ENCODE results near the gene VSTM2B.

The VSTM2B gene

GRCh38 chr19:29535214-29535831 is 9.5 kb downstream of the VSTM2B start:
- no peak for DNase-seq (ENCODE audit: low read depth)
- Histone ChIP-seq H3K4me3 (ENCODE audit: low read length) (no peak overlapping the region), H3K27me3 (replicated peaks; ENCODE audit: control insufficient read depth, insufficient read depth, low read length) (peaks cover 40% of the 10 kb centered on the region), H3K9ac (ENCODE audit: low read length) (no peak overlapping the region), H3K36me3 (ENCODE audit: control insufficient read depth, insufficient read depth, low read length, severe bottlenecking) (no peaks in the 10 kb centered on the region), H3K4me1 (ENCODE audit: control insufficient read depth, insufficient read depth, low read length) (no peaks in the 10 kb centered on the region), H3K9me3 (ENCODE audit: control insufficient read depth, low read length) (peaks cover 11% of the 10 kb centered on the region)

- H3K27me3 ChIP-seq (replicated peaks; ENCODE audit: control insufficient read depth, insufficient read depth, low read length): peaks cover 35% of the 10 kb centered on the region
- H3K36me3 ChIP-seq (ENCODE audit: control insufficient read depth, insufficient read depth, low read length, severe bottlenecking): no peaks in the 10 kb centered on the region
- H3K9me3 ChIP-seq (ENCODE audit: control insufficient read depth, low read length): peaks cover 11% of the 10 kb centered on the region
- no peak for DNase-seq (ENCODE audit: low read depth)
- H3K4me1 ChIP-seq (ENCODE audit: control insufficient read depth, insufficient read depth, low read length): no peaks in the 10 kb centered on the region
- no peak overlapping the region for H3K4me3 ChIP-seq (ENCODE audit: low read length)
- H3K9ac ChIP-seq (ENCODE audit: low read length): no peak overlapping the region
Measured at GRCh38 chr19:29535984-29536508, 10.3 kb downstream of the VSTM2B start.

GRCh38 chr19:29537181-29537580 is 11.4 kb downstream of the VSTM2B start:
- no peaks in the 10 kb centered on the region for H3K4me1 ChIP-seq (ENCODE audit: control insufficient read depth, insufficient read depth, low read length)
- H3K9me3 ChIP-seq (ENCODE audit: control insufficient read depth, low read length): peaks cover 17% of the 10 kb centered on the region
- H3K27me3 ChIP-seq (replicated peaks; ENCODE audit: control insufficient read depth, insufficient read depth, low read length): peaks cover 27% of the 10 kb centered on the region
- H3K9ac ChIP-seq (ENCODE audit: low read length): no peak overlapping the region
- no peaks in the 10 kb centered on the region for H3K36me3 ChIP-seq (ENCODE audit: control insufficient read depth, insufficient read depth, low read length, severe bottlenecking)
- no peak overlapping the region for H3K4me3 ChIP-seq (ENCODE audit: low read length)
- no peak for DNase-seq (ENCODE audit: low read depth)

GRCh38 chr19:29537601-29538000 is 11.8 kb downstream of the VSTM2B start:
- no peaks in the 10 kb centered on the region for H3K36me3 ChIP-seq (ENCODE audit: control insufficient read depth, insufficient read depth, low read length, severe bottlenecking)

DNA sequence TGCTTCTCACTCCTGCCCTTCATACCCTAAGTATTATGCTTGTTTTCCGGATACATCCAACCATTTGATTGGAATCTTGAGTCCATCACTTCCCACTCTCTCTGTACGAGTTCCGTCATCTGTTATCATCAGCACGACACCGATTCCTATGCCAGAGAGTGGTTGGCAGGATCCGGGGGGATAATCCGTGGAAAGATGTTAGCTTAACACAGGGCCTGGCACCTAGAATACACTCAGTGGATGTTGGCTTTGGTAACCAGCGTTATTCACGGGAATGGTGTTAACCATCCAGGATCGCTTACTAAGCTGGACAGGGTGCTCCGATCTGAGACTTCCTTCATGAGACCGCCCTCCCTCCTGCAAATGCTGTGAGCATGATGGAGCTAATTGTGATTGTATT is 12.4 kb downstream of the VSTM2B start:
- DNase-seq (ENCODE audit: low read depth): no peak
- H3K4me3 ChIP-seq (ENCODE audit: low read length): no peak overlapping the region
- H3K27me3 ChIP-seq (replicated peaks; ENCODE audit: control insufficient read depth, insufficient read depth, low read length): peaks cover 22% of the 10 kb centered on the region
- no peaks in the 10 kb centered on the region for H3K4me1 ChIP-seq (ENCODE audit: control insufficient read depth, insufficient read depth, low read length)
- no peak overlapping the region for H3K9ac ChIP-seq (ENCODE audit: low read length)
- H3K9me3 ChIP-seq (ENCODE audit: control insufficient read depth, low read length): peaks cover 17% of the 10 kb centered on the region
- H3K36me3 ChIP-seq (ENCODE audit: control insufficient read depth, insufficient read depth, low read length, severe bottlenecking): no peaks in the 10 kb centered on the region

More at GRCh38 chr19:29537601-29538000, 11.8 kb downstream of the VSTM2B start:
- Histone ChIP-seq H3K4me1 (ENCODE audit: control insufficient read depth, insufficient read depth, low read length) (no peaks in the 10 kb centered on the region), H3K9ac (ENCODE audit: low read length) (no peak overlapping the region), H3K4me3 (ENCODE audit: low read length) (no peak overlapping the region), H3K27me3 (replicated peaks; ENCODE audit: control insufficient read depth, insufficient read depth, low read length) (peaks cover 26% of the 10 kb centered on the region), H3K9me3 (ENCODE audit: control insufficient read depth, low read length) (peaks cover 17% of the 10 kb centered on the region)
- no peak for DNase-seq (ENCODE audit: low read depth)

- Histone ChIP-seq H3K36me3 (ENCODE audit: control insufficient read depth, insufficient read depth, low read length, severe bottlenecking) (no peaks in the 10 kb centered on the region), H3K4me1 (ENCODE audit: control insufficient read depth, insufficient read depth, low read length) (no peaks in the 10 kb centered on the region), H3K9me3 (ENCODE audit: control insufficient read depth, low read length) (peaks cover 17% of the 10 kb centered on the region), H3K9ac (ENCODE audit: low read length) (no peak overlapping the region), H3K27me3 (replicated peaks; ENCODE audit: control insufficient read depth, insufficient read depth, low read length) (peaks cover 17% of the 10 kb centered on the region), H3K4me3 (ENCODE audit: low read length) (no peak overlapping the region)
- no peak for DNase-seq (ENCODE audit: low read depth)
Measured at GRCh38 chr19:29538651-29539050, 12.9 kb downstream of the VSTM2B start.

- no peak overlapping the region for H3K9ac ChIP-seq (ENCODE audit: low read length)
Measured at GRCh38 chr19:29539131-29539530, 13.3 kb downstream of the VSTM2B start.

GRCh38 chr19:29539670-29540069 is 13.9 kb downstream of the VSTM2B start:
- Histone ChIP-seq H3K27me3 (replicated peaks; ENCODE audit: control insufficient read depth, insufficient read depth, low read length) (peaks cover 13% of the 10 kb centered on the region), H3K9ac (ENCODE audit: low read length) (no peak overlapping the region), H3K4me3 (ENCODE audit: low read length) (no peak overlapping the region), H3K4me1 (ENCODE audit: control insufficient read depth, insufficient read depth, low read length) (no peaks in the 10 kb centered on the region), H3K36me3 (ENCODE audit: control insufficient read depth, insufficient read depth, low read length, severe bottlenecking) (no peaks in the 10 kb centered on the region), H3K9me3 (ENCODE audit: control insufficient read depth, low read length) (peaks cover 17% of the 10 kb centered on the region)
- no peak for DNase-seq (ENCODE audit: low read depth)

More at GRCh38 chr19:29539131-29539530, 13.3 kb downstream of the VSTM2B start:
- Histone ChIP-seq H3K9me3 (ENCODE audit: control insufficient read depth, low read length) (peaks cover 17% of the 10 kb centered on the region), H3K4me3 (ENCODE audit: low read length) (no peak overlapping the region), H3K27me3 (replicated peaks; ENCODE audit: control insufficient read depth, insufficient read depth, low read length) (peaks cover 13% of the 10 kb centered on the region), H3K36me3 (ENCODE audit: control insufficient read depth, insufficient read depth, low read length, severe bottlenecking) (no peaks in the 10 kb centered on the region), H3K4me1 (ENCODE audit: control insufficient read depth, insufficient read depth, low read length) (no peaks in the 10 kb centered on the region)
- DNase-seq (ENCODE audit: low read depth): no peak

DNA sequence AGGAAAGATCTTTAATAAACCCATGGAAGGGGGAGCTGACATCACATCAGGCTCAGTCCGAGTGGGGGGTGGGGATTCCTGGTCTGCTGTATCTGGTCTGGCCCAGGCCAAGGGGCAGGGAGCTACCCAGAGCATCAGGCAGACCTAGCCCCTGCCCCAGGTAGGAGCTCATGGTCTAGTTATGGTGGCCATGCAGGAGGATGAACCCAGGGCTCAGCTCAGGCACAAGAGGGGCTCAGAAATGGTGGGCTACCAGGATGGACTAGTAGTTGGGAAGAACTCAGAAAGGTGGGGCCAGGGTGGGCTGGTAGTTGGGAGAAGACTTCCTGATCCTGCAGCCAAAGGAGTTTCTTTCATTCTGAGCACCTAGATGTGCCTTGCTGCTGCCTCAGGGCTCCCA is 14.3 kb downstream of the VSTM2B start:
- no peak for DNase-seq (ENCODE audit: low read depth)
- no peak overlapping the region for H3K9ac ChIP-seq (ENCODE audit: low read length)
- no peaks in the 10 kb centered on the region for H3K36me3 ChIP-seq (ENCODE audit: control insufficient read depth, insufficient read depth, low read length, severe bottlenecking)
- H3K27me3 ChIP-seq (replicated peaks; ENCODE audit: control insufficient read depth, insufficient read depth, low read length): peaks cover 13% of the 10 kb centered on the region
- H3K4me1 ChIP-seq (ENCODE audit: control insufficient read depth, insufficient read depth, low read length): no peaks in the 10 kb centered on the region
- no peak overlapping the region for H3K4me3 ChIP-seq (ENCODE audit: low read length)
- peaks cover 17% of the 10 kb centered on the region for H3K9me3 ChIP-seq (ENCODE audit: control insufficient read depth, low read length)

DNA sequence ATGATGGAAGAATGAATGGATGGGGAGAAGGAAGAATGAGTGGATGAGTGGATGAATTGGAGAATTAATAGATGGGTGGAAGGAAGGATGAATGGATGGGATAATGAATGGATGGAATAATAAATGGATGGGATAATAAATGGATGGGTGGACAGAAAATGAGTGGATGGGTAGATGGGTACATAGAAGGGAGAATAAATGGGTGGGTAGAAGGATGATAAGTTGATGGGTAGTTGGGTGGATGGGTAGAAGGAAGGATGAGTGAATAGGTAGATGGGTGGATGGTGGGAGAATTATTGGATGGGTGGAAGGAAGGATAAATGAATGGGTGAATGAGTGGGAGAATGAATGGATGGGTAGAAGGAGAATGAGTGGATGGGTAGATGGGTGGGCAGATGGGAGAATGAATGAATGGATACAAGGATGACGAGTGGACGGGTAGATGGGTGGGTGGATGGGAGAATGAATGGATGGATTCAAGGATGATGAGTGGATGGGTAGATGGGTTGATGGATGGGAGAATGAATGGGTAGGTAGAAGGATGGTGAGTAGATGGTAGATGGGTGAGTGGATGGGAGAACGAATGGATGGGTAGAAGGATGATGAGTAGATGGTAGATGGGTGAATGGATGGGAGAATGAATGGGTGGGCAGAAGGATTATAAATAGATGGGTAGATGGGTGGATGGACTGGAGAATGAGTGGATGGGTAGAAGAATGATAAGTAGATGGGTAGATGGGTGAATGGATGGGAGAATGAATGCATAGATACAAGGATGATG is 15.9 kb downstream of the VSTM2B start:
- Histone ChIP-seq H3K27me3 (replicated peaks; ENCODE audit: control insufficient read depth, insufficient read depth, low read length) (peaks cover 8% of the 10 kb centered on the region), H3K4me3 (ENCODE audit: low read length) (no peak overlapping the region), H3K9me3 (ENCODE audit: control insufficient read depth, low read length) (peaks cover 17% of the 10 kb centered on the region), H3K4me1 (ENCODE audit: control insufficient read depth, insufficient read depth, low read length) (no peaks in the 10 kb centered on the region), H3K9ac (ENCODE audit: low read length) (no peak overlapping the region), H3K36me3 (ENCODE audit: control insufficient read depth, insufficient read depth, low read length, severe bottlenecking) (no peaks in the 10 kb centered on the region)
- DNase-seq (ENCODE audit: low read depth): no peak

DNA sequence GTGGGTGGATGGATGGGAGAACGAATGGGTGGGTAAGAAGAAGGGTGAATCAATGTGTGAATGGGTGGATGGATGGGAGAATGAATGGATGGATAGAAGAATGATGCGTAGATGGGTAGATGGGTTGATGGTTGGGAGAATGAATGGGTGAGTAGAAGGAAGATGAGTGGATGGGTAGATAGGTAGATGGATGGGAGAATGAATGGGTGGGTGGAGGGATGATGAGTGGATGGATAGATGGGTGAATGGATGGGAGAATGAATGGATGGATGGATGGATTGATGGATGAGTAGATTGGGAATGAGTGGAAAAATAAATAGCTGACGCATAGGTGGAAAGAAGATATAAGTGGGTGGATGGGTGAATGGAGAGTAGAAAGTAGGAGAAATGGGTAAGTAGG is 16.5 kb downstream of the VSTM2B start:
- no peaks in the 10 kb centered on the region for H3K4me1 ChIP-seq (ENCODE audit: control insufficient read depth, insufficient read depth, low read length)
- no peaks in the 10 kb centered on the region for H3K36me3 ChIP-seq (ENCODE audit: control insufficient read depth, insufficient read depth, low read length, severe bottlenecking)
- peaks cover 17% of the 10 kb centered on the region for H3K9me3 ChIP-seq (ENCODE audit: control insufficient read depth, low read length)
- DNase-seq (ENCODE audit: low read depth): no peak
- H3K9ac ChIP-seq (ENCODE audit: low read length): no peak overlapping the region
- no peak overlapping the region for H3K4me3 ChIP-seq (ENCODE audit: low read length)
- peaks cover 9% of the 10 kb centered on the region for H3K27me3 ChIP-seq (replicated peaks; ENCODE audit: control insufficient read depth, insufficient read depth, low read length)

Measured in adipocyte (in vitro differentiated cells).